HG03378 (cell line): ENCODE results near the gene CEP112.
"Not testable (repeated sequence)": the region's sequence is repeated elsewhere in the genome, so short reads cannot be mapped to it uniquely, and the experiment has no call there.

Experiments
- ATAC-seq: cut with Tn5 transposase; IDR thresholded peaks from one replicate; pipeline ENCODE4 v1.9.1; 2021; ENCODE audit warnings: mild to moderate bottlenecking, moderate library complexity; ENCODE audit not compliant: unreplicated experiment

Gene CEP112

DNA sequence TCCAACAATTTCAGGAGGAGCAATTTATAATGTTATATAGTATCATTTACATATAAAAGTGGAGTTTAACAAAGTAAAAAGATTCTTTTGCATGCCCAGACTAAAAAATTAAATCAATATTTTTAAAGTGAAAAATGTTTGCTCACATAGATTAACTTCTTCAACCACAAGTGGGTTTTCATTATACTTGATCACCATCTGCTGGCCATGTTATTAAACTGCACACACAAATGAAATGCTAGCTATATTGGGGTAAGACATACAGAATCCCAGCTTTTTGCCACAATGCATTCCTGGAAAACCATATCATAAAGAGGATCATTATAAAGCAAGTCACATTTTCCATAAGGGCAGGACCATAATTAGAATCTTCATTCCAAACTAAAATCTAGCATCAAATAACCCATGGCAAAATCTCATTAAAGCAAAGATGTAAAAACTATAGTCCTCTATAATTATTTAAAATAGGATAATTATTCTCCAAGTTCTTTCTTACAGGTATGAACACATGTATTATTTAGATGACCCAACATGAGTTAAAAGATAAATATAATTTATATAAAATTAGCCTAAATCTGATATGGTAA is 26.3 kb downstream of the CEP112 start:
- peak; percentile 60 for ATAC-seq

DNA sequence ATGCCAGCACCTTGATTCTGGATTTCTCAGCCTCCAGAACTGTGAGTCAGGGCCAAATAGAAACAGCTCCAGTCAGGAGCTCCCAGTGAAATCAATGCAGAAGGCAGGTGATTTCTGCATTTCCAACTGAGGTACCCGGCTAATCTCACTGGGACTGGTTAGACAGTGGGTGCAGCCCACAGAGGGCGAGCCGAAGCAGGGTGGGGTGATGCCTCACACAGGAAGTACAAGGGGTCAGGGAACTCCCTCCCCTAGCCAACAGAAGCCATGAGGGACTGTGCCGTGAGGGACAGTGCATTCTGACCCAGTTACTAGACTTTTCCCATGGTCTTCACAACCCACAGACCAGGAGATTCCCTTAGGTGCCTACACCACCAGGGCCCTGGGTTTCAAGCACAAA is 36.9 kb downstream of the CEP112 start:
- ATAC-seq = not testable (repeated sequence)

DNA sequence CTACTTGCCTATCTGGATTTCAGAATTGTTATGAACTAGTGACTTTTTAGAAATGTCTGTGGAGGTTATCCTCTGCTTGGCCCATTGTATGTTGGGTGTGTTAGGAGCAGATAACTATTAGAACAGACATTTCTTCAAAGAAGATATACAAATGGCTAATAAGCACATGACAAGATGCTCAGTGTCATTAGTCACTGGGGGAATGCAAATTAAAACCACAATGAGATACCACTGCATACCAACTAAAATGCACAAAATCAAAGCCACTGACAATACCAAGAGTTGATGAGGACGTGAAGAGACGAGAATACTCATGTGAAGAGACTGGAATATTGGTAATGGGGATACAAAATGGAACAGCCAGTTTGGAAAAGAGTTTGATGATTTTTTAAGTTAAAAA is 39.2 kb downstream of the CEP112 start:
- no peak for ATAC-seq

DNA sequence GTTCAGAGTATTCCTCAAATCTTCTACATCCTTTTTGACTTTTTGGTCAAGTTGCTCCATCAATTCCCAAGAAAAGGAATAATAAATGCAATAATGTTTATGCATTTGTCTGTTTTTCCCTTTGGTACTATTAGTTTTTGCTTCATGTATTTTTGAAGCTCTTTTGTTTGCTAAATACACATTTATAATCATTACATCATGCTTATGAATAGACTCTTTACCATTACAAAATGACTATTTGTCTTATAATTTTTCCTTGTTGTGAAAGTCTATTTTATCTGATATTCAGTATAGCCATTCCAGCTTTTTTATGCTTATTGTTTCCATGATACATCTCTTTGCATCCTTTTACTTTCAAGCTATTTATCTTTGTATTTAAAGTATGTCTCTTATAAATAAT is 41.2 kb downstream of the CEP112 start:
- ATAC-seq = no peak

DNA sequence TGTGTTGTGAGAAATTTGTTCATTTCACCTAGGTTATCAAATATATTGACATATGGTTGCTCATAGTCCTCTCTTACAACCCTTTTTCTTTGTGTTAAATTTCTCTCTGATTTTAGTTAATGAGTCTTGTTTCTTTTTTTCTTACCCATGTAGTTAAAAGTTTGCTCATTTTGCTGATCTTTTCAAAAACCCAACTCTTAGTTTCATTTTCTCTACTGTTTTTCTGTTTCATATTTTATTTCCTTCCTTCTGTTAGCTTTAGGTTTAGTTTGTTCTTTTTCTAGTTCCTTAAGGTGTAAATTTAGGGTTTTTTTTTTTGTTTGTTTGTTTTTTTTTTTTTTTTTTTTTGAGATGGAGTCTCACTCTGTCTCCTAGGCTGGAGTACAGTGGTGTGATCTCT is 42.4 kb downstream of the CEP112 start:
- ATAC-seq = no peak

DNA sequence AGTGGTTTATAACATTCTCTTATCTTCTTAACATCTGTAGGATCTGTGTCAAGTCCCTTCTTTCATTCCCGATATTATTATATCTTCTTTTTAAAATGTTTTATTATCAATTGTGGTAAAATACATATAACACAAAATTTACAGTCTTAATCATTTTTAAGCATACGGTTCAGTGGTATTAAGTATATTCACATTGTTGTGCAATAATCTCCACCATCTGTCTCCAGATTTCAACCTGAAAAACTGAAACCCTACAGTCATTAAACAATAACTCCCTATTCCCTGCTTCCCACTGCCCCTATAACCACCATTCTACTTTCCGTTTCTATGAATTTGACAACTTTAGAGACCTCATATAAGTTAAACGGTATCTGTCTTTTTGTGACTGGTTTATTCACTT is 45.5 kb downstream of the CEP112 start:
- ATAC-seq = no peak

DNA sequence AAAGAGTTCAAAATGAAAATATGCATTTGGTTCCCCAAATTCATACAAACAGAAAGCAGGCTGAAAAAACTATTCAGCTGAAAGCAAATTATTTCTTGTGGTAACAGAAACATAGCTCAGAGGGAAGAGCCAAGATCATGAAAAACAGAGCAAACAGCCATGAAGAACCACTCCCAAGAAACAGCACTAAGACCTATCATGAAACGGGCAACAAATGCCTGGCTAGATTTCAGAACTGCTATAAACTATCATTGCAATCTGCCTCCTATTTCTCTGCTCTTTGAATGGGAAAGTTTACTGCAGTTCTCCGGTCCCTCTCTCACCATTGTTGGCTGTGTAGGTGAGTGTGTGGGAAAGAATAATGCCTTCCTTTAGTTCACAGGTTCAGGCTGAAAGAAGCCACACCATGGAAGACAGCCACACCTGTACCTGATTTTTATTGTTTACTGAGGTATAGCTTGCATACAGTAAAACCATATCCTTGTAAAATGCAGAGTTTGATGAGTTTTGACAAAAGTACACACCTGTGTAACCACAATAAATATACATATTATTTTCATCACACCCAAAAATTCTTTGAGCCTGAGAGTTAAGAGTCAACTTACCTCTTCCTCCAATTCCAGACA is 48.2 kb downstream of the CEP112 start:
- no peak for ATAC-seq

DNA sequence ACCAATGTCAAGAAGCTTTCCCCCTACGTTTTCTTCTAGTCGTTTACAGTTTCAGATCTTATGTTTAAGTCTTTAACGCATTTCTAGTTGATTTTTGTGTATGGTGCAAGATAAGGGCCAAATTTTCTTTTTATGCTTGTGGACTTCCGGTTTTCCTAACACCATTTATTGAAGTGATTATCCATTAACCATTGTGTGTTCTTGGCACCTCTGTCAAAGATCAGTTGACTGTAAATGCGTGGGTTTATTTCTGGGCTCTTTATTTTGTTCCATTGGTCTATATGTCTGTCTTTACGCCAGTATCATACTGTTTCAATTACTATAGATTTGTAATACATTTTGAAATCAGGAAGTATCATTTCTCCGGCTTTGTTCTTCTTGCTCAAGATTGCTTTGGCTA is 49.5 kb downstream of the CEP112 start:
- no peak for ATAC-seq

DNA sequence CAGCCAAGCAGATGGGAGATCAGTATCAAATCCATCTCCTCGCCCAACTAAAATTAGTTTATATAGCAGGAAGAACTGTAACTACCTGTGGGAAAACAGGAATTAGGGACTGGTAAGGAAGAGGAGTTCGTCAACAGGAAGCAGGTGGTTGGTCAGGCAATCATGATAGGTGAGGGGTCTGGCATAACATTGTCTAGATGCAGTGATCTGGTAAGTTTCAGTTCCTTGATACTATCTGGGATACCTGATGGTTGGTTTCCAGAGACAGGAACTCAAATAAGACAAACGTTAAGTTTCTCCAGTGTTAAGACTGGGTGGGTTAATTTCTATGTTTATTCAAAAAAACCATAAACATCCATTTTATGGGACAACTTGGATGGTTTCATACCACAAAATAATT is 53.8 kb downstream of the CEP112 start:
- no peak for ATAC-seq

DNA sequence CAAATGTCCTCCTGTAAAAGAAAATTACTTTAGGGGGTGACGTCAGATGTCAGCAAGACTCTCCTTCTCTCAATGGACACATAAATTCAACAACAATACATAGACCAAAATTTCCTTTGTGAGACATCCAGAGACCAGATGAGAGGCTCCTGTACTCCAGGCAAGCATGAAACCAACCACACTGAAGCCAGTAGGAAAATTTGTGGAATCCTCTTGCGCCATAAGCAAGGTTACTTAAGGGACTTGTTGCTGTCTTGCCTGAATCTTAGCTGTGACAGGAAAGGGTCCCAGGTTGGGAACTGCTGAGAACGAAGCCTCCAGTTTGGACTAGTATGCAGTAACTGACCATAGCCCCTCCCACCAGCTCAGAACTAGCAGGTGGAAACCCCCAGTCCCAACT is 56.0 kb downstream of the CEP112 start:
- no peak for ATAC-seq

DNA sequence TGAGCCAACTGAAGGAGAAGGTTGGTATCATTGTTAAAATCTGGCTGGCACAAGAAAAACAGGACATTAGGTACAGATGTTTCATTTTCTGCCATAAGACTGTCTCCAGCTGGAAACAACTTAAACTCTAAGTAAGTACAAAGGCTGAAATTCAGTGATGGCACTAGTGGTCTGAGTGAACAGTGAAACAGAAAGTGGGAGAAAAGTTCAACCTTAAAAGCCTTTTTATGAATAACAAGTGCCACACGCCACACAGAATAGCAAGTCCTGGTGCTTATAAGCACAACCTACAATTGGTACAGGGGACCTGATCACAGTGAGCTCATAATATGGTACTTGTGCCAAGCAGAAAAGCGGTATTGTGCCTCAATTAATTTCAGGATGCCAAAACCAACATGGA is 56.7 kb downstream of the CEP112 start:
- no peak for ATAC-seq

DNA sequence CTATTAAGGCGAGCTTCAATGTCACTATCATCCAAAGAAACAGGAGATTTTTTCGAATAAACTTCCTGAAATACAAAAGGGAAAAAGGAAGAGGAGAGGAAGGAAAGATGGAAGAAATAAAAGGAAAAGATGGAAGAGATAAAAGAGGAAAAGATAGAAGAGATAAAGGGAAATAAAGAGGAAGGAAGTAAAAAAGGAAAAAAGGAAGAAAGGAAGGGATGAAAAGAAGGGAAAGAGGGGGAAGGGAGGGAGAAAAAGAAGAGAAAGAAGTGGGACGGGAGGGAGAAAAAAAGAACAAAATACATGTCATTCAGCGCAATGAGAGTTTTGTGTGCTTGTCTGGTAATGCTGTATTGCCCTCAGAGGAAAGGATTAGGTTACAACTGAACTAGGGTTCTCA is 62.2 kb downstream of the CEP112 start:
- no peak for ATAC-seq

DNA sequence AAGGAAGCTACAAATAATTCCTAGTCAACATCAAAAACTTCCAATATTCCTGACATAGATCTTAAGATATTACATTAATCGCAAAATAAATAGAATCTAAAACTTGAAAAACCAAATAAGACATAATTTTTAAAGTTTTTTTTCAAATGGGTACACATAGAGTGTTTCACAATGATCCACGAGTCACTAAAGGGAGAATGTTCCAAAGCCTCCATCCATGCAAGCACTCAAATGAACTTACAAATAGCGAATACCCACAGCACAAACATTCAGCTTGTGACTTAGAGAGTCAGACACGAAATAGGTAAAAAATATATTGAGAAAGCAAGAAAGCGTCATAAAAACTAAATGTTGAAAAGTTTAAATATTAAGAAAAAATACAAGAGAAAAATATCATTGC is 65.7 kb downstream of the CEP112 start:
- no peak for ATAC-seq

DNA sequence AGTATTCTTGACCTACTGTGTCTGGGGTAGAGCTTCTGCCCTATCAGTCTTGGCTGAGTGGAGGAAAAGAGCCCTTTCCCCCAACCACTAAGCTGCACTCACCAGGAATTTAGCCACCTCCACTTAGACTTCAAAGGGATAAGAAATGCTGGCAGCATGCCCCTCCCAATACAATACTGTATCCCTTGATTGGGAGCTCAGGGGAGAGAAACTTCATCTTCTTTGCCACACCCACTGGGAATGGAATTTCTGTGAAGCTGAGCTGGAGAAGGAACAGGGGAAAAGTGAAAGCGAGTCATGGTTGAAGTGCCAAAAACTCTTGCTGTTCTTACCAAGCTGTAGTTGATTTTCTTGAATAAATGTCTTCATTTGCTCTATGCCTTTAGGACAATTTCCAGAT is 68.8 kb downstream of the CEP112 start:
- no peak for ATAC-seq

DNA sequence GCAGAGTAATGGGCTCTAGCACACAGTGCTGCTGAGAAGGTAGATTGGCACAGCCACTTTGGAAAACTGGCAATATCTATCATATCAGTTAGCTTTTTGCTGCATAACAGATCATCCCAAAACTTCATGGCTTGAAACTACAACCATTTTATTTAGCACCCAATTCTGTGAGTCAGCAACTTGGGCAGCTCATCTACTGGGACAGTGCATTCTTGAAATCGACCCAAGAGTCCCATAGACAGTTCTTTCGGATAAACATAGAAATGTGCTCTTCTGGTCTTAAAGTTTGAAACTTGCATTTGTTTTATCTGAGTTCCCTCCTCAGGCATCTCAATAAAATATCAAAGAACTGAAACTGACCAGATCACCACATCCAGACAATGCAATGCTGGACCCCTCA is 76.7 kb downstream of the CEP112 start:
- no peak for ATAC-seq

DNA sequence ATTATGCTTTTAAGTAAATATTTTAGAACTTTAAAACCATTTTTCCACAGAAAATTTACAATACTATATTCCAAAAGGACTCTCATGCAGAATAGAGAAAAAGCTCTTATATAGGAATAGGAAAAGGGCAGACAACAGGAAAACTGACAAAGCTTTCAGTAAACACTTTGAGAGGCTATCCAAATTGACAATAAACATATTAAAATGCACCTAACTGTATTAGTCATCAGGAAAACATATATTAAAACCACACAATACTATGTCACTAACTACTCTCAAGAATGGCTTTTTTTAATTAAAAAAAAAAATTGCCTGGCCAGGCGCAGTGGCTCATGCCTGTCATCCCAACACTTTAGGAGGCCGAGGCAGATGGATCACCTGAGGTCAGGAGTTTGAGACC is 77.3 kb downstream of the CEP112 start:
- ATAC-seq = no peak

DNA sequence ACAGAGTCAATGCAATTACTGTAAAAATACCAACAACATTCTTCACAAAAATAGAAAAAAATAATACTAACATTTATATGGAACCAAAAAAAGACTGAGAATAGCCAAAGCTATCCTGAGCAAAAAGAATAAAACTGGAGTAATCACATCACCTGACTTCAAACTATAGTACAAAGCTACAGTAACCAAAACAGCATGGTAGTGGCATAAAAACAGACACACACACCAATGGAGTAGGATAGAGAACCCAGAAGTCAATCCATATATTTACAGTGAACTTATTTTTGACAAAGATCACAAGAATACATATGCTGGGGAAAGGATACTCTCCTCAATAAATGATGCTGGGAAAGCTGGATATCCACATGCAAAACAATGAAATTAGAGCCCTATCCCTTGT is 84.2 kb downstream of the CEP112 start:
- no peak for ATAC-seq

DNA sequence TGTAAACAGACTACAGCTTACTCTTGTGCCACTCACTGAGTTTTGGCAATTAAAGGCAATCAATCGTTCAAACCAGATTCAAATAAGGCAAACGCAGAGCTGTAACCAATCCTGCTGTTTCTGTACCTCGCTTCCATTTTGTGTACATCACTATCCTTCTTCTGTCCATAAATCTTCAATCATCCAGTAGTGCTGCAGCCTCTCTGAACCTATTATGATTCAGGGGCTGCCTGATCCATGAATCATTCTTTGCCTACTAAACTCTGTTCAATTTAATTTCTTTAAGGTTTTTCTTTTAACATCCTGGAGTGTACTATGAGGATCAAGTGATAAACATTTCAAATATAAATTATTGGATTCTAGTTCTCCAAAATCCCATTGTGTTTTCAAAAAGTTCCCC is 93.9 kb downstream of the CEP112 start:
- no peak for ATAC-seq

DNA sequence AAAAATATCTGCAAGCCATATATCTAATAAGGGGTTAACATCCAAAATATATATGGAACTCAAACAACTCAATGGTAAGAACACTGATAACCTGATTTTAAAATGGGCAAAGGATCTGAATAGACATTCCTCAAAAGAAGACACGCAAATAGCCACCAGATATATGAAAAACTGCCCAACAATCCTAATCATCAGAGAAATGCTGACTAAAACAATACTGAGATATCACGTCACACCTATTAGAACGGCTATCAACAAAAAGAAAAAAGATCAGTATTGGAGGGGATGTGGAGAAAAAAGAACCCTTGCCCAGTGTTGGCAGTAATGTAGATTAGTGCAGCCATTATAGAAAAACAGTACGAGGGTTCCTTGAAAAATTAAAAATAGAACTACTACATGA is 97.2 kb downstream of the CEP112 start:
- ATAC-seq = no peak

DNA sequence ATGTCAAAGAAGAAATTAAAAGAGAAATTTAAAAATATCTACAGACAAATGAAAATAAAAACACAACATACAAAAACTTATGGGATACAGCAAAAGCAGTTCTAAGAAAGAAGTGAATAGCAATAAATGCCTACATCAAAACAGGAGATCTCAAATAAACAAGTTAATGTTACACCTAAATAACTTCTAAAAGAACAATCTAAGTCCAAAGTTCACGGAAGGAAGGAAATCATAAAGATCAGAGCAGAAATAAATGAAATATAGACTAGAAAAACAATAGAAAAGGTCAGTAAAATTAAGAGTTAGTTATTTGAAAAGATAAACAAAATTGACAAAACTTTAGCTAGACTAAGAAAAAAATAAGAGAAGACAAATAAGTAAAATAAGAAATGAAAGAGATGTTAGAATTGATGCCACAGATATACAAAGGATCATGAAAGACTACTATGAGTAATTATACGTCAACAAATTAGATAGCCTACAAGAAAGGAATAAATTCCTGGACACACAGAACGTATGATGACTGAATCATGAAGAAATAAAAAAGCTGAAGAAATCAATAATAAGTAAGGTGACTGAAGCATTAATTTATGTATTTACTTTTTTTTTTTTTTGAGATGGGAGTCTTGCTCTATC is 100.4 kb downstream of the CEP112 start:
- no peak for ATAC-seq

DNA sequence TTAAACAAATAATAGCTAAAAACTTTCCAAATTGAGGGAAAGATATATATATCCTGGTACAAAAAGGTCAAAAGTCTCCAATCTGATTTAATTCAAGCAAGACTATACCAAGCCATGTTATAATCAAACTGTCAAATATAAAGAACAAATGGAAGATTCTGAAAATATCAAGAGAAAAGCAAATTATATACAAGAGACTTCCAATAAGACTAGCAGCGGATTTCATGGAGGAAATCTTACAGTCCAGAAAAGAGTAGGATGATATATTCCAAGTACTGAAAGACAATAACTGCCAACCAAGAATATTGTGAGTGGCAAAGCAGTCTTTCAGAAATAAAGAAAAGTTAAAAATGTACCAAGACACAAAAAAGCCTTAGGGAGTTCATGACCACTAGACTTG is 102.2 kb downstream of the CEP112 start:
- ATAC-seq = no peak

DNA sequence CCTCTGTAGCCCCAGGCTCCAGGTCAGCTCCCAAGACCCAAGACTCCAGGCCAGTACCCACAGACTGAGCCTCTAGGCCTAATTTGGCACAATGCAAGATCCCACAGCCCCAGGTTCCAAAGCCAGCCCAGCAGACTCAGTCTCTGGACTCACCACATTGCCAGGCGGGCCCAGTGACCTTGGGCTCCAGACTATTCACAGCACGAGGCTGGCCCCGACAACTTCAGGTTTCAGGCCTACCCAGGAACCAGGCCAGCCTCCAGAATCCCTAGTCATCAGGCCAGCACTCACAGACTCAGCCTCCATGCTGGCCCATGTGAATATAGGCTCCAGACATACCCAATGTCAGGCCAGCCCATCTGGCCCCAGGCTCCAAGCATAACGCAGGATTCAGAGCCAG is 103.8 kb downstream of the CEP112 start:
- ATAC-seq = no peak

DNA sequence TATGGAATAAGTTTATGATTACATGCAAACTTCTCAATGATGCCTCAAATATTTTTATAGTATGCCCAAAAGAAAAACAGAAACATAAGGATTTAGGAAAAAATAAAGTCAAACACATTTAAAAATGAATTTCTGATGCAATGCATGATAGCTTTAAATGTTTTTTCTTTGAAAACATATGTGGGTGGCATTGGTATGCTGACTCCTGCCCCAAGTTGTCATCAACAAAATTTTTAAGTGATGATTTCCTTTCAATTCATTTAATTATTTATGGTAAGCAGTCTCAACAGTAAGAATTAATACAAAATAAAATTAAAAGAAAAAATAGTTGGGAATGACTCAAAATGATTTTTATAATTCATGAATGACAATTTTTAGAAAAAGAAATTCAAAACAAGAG is 104.9 kb downstream of the CEP112 start:
- no peak for ATAC-seq
